NCI-H146 (cell line): ENCODE results near the gene FBLN1.

Experiments
- DNase-seq: peaks from one replicate; lab custom pipeline; 2025; lab: John Stamatoyannopoulos, UW

FBLN1 gene

GRCh38 chr22:45640941-45641621 is 138.4 kb downstream of the FBLN1 start:
- no peak for DNase-seq

GRCh38 chr22:45642986-45643385 is 140.3 kb downstream of the FBLN1 start:
- DNase-seq, result no peak

- no peak for DNase-seq
Observed at GRCh38 chr22:45644714-45645113, 142.0 kb downstream of the FBLN1 start.

- DNase-seq, result no peak
Observed at GRCh38 chr22:45645150-45645525, 142.5 kb downstream of the FBLN1 start.

- peak; percentile 54 for DNase-seq
Observed at GRCh38 chr22:45645526-45646414, 143.1 kb downstream of the FBLN1 start.

GRCh38 chr22:45647532-45648225 is 145.0 kb downstream of the FBLN1 start:
- DNase-seq, result no peak

GRCh38 chr22:45648301-45649117 is 145.8 kb downstream of the FBLN1 start:
- DNase-seq, result no peak

GRCh38 chr22:45649809-45650208 is 147.1 kb downstream of the FBLN1 start:
- DNase-seq, result no peak

GRCh38 chr22:45650721-45651120 is 148.0 kb downstream of the FBLN1 start:
- DNase-seq, result peak; percentile 57
